HG03095 (cell line): ENCODE data around the gene TRAPPC12.
"Not testable (repeated sequence)": the region's sequence is repeated elsewhere in the genome, so short reads cannot be mapped to it uniquely, and the experiment has no call there.

Experiments used
- ATAC-seq: cut with Tn5 transposase; IDR thresholded peaks from one replicate; pipeline ENCODE4 v1.9.1; 2021; ENCODE audit warnings: moderate library complexity; ENCODE audit not compliant: unreplicated experiment

The TRAPPC12 gene

DNA sequence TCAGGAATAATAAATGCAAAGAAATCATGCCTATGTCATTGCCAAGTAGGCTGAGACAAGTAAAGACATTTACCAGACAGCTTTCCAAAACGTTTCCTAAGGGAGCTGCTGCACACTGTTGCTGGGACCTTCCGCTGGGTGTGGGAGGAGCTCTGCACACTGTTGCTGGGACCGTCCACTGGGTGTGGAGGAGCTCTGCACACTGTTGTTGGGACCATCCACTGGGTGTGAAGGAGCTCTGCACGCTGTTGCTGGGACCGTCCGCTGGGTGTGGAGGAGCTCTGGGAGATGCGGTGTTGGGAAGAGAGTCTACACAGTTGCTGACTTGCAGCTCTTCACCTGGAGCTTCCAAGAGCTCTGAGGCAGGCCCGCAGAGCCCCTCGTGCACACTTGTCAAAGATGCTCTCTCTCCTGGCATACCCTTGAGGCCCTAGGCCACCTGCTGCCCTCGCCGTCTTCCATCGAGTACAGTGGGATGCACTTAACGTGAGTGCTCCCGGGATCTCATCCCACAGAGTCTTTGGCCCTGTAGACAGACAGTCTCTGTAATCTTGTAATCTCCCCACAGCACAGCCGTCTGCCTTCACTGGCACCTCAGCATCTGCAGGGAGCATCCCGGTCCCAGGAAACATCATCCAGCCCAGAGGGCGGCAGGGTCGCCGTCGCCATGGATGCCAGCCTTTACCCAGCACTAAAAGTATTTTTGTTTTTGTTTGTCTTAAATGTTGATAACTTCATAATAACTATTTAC, 51.4 kb downstream of the TRAPPC12 start:
- no peak for ATAC-seq

- no peak for ATAC-seq
Measured at GRCh38 chr2:3432067-3432466, 52.6 kb downstream of the TRAPPC12 start.

- ATAC-seq, result no peak
Measured at GRCh38 chr2:3432693-3433338, 53.3 kb downstream of the TRAPPC12 start.

- no peak for ATAC-seq
Measured at GRCh38 chr2:3433339-3433699, 53.8 kb downstream of the TRAPPC12 start.

DNA sequence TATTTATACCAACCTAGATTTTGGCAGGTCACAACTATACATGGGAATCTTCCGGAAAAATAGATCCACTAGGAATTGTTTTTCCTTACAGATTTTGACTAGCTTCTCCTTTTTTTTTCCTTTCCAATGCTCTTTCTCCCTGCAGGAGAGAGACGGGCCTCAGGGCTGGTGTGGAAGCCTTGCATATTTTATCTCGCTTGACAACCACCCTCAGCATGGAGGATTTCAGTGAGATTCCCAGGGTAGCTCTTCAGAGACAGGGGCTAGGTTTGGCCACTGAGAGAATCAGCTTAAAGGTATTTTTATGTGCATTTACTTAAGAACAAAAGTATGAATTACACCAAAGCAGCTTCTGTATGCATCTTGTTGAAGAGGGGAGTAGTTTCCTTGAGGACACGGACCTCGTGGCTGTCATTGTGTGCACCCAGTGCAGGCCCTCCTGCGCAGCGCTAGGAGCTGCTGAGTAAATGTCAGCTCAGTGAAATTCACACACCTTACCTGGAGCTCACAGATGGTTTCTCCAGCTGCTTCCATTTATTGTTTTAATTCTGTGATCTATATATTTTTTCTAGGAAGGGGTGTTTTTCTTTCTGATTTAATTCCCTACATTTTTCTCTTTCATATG, 54.4 kb downstream of the TRAPPC12 start:
- ATAC-seq, result no peak

DNA sequence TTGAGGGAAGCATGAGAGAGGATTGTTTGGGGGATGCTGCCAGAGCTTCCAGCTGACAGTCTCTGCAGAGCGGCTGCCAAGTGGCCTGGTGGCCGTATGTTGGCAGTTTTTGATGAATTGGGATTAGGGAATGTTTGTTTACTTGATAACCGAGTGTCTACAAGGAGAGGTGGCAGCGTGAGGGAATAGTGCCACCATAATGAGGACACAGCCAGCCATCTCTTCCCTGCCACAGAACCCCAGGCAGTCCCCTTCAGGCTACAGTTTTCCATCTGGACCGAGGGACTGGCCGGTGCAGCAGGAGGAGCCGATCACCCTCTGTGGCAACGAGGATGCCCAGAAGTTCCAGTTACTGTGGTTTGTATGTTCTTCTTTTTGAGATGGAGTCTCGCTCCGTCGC, 55.2 kb downstream of the TRAPPC12 start:
- ATAC-seq, result no peak

GRCh38 chr2:3435445-3435844, 56.0 kb downstream of the TRAPPC12 start:
- no peak for ATAC-seq

- ATAC-seq, result no peak
Measured at GRCh38 chr2:3440477-3440876, 61.0 kb downstream of the TRAPPC12 start.

GRCh38 chr2:3441465-3441864, 62.0 kb downstream of the TRAPPC12 start:
- no peak for ATAC-seq

- peak; percentile 95 for ATAC-seq
Measured at GRCh38 chr2:3442185-3442584, 62.7 kb downstream of the TRAPPC12 start.

DNA sequence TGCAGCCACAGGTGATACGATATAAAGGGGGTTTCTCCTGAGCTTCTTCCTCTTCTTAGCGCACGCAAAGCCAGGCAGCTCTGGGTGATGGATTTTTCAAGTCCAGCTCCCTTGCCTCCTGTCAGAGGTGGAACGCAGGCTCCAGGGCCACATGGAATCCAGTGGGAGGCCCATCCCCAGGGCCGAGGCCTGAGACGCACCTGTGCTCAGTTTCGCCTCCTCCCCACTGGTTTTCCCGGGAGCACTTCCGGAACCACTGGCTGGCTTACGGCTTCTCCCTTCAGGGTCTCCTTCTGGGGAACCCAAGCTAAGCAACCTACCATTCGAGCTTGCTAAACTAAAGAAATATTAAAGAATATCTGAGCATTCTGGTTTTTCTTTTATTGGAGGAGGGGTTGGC, 63.6 kb downstream of the TRAPPC12 start:
- ATAC-seq, result no peak

- ATAC-seq, result no peak
Measured at GRCh38 chr2:3443506-3444084, 64.1 kb downstream of the TRAPPC12 start.

DNA sequence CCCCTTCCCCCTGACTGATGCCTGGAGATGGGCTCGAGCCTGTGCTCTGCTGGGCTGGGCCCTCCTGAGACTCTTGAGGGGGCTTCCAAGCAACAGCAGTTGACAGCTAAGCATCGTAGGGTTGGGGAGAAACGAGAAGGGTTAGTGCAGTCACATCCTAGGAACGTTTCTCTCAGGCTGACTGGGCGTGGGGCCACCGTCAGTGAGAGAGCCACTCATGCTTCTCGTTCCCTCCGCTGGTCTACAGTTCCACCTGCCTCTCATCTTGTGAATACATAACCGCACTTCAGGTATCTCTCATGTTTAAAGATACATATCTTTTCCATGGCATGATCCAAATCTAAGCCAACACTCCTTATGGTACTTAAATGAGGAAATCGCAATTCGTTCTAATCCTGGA, 66.4 kb downstream of the TRAPPC12 start:
- no peak for ATAC-seq

DNA sequence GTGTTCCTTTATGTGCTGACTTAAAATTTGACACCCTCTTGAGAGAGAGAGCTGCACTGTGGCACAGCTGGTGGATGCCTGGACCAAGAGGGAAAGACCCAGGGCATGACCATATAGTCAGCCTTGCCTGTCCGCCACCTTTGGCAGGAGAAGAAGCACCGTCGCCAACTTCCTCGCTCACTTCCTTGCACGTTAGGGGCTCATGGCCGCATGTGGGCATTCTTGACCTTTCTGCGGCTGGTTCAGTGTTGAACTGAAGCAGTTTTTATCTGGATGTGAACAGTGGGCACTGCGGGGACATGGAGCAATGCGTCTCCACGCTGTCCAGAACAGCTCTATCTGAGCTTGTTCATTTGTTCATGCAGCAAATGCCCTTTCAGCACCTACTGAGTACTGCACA, 66.9 kb downstream of the TRAPPC12 start:
- ATAC-seq, result no peak

GRCh38 chr2:3447186-3447585, 67.7 kb downstream of the TRAPPC12 start:
- not testable (repeated sequence) for ATAC-seq

GRCh38 chr2:3447789-3448317, 68.4 kb downstream of the TRAPPC12 start:
- no peak for ATAC-seq

DNA sequence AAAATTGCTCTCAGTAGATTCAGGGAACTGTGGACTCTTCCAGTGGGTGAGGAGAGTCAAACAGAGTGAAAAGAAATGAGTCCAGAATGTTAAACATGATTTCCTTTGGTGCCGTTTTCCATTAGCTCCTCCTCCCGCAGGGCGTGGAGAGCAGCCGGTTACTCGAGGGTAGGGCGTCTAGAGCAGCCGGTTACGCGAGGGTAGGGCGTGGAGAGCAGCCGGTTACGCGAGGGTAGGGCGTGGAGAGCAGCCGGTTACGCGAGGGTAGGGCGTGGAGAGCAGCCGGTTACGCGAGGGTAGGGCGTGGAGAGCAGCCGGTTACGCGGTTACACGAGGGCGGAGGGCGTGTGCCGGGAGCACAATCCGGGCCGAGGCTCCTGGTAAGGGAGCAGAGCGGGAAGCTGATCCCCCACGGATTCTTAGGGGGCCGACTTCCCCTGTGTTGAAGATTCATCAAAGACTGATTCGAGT, 69.0 kb downstream of the TRAPPC12 start:
- ATAC-seq, result not testable (repeated sequence)

DNA sequence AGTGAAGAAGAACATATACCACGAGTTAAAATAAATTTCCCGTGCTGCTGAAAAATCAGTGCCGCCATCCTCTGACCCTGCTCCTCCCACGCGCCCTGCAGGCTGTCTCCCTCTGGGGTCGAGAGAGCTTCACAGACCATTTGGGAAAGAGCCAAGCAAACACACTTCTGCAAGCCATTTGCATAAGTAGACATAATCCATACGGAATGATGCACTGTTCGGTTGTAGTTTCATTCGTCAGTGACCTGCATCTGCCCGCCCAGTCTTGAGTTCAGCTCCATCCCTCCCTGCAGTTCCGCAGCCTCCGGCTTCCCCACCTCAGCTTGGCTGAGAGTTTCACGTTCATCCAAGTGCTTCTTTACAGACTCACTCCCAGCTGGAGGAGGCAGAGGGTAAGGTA, 69.6 kb downstream of the TRAPPC12 start:
- no peak for ATAC-seq

DNA sequence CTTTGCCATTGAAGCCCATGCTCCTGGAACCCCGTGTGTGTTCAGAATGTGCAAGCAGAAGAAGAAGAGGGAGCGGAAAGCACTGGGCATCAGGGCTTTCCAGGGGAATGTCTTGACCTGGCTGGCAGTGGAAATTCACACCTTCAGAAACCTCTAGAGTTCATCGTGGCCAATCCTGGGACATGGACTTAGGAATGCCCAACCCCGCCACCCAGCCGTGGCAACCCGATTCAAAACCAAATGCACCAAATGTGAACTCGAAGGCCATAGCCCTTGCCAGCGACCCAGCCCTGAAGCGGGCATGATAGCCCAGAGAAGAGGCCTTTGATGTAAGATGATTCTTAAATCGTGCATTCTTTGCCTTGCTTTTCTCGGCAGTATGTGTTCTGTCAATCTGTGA, 70.4 kb downstream of the TRAPPC12 start:
- no peak for ATAC-seq

GRCh38 chr2:3450385-3451010, 71.0 kb downstream of the TRAPPC12 start:
- ATAC-seq, result no peak

- ATAC-seq, result no peak
Measured at GRCh38 chr2:3451169-3451568, 71.7 kb downstream of the TRAPPC12 start.
